Type B pancreatic cell (in vitro differentiated cells): Measurements from ENCODE around the gene LBR. TPM values are rescaled to one million over a fixed set of nuclear protein-coding genes. Genes with fewer than 3 reads are reported as not detected.

Experiments
- DNase-seq: peaks from one replicate; pipeline ENCODE4 v3.0.0; 2021; ENCODE audit warnings: mixed read lengths; ENCODE audit not compliant: unreplicated experiment; ENCODE audit errors: extremely low spot score
- H3K27ac Mint-ChIP-seq: 2 replicates; pipeline ENCODE4 v1.8.0; 2021; ENCODE audit warnings: mild to moderate bottlenecking, mixed read lengths
- H3K27me3 Mint-ChIP-seq: 2 replicates; pipeline ENCODE4 v1.8.0; 2021; ENCODE audit warnings: mixed read lengths
- H3K36me3 Mint-ChIP-seq: 2 replicates; pipeline ENCODE4 v1.8.0; 2021; ENCODE audit warnings: mixed read lengths
- H3K4me1 Mint-ChIP-seq: one replicate; pipeline ENCODE4 v1.8.0; 2021; ENCODE audit warnings: mixed read lengths; ENCODE audit not compliant: unreplicated experiment
- H3K4me3 Mint-ChIP-seq: 2 replicates; pipeline ENCODE4 v1.8.0; 2021; ENCODE audit warnings: mild to moderate bottlenecking, mixed read lengths
- H3K9me3 Mint-ChIP-seq: 2 replicates; pipeline ENCODE4 v1.8.0; 2021; ENCODE audit warnings: mixed read lengths
- total RNA-seq: library from RNA; stranded (reverse); gene quantifications from 2 replicates; pipeline ENCODE4 v1.2.1, GENCODE V29; 2021; ENCODE audit warnings: low replicate concordance
- TF ChIP-seq, protein P1 (sequence below): fragments of 200-600 bp; sonication (generic); conservative IDR thresholded peaks from 2 replicates; pipeline ENCODE4 v1.5.0; 2021; ENCODE audit warnings: antibody characterized with exemption, mild to moderate bottlenecking

Gene LBR
- total RNA-seq, 1 donor from 2014 or later = 94.6 TPM

GRCh38 chr1:225448146-225448805, 20.4 kb upstream of the LBR start:
- TF ChIP-seq, protein P1, sequence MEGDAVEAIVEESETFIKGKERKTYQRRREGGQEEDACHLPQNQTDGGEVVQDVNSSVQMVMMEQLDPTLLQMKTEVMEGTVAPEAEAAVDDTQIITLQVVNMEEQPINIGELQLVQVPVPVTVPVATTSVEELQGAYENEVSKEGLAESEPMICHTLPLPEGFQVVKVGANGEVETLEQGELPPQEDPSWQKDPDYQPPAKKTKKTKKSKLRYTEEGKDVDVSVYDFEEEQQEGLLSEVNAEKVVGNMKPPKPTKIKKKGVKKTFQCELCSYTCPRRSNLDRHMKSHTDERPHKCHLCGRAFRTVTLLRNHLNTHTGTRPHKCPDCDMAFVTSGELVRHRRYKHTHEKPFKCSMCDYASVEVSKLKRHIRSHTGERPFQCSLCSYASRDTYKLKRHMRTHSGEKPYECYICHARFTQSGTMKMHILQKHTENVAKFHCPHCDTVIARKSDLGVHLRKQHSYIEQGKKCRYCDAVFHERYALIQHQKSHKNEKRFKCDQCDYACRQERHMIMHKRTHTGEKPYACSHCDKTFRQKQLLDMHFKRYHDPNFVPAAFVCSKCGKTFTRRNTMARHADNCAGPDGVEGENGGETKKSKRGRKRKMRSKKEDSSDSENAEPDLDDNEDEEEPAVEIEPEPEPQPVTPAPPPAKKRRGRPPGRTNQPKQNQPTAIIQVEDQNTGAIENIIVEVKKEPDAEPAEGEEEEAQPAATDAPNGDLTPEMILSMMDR = no peak
- peak overlapping the region; percentile 59 for H3K27ac Mint-ChIP-seq
- peaks cover 31% of the 10 kb centered on the region for H3K4me1 Mint-ChIP-seq
- DNase-seq = no peak
- H3K4me3 Mint-ChIP-seq = no peak overlapping the region
- no peaks in the 10 kb centered on the region for H3K9me3 Mint-ChIP-seq
- no peaks in the 10 kb centered on the region for H3K36me3 Mint-ChIP-seq
- peaks cover 3% of the 10 kb centered on the region for H3K27me3 Mint-ChIP-seq

DNA sequence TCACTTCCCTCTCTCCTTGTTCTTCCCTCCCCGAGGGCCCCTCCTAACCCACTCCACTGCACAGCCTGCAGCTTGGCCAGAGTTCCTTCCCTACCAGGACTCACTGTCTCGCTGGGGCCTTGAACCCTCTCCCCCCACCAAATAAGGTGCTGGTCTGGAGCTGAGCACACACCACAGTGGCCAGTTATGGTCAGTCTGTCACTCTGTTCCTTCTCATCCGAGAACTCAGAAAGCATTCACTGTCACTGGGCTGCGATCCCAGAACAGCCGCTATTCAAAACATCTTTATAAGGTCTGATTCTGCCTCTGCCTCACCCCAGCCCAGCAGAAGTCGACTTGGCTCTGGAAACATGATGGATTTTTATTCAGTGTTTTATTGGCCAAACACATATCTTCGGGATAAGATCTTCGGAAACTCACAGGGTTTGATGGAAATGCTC, 19.8 kb upstream of the LBR start:
- Mint-ChIP-seq H3K9me3 (no peaks in the 10 kb centered on the region), H3K27me3 (peaks cover 3% of the 10 kb centered on the region), H3K4me3 (no peak overlapping the region), H3K27ac (peak overlapping the region; percentile 59), H3K4me1 (peaks cover 31% of the 10 kb centered on the region), H3K36me3 (no peaks in the 10 kb centered on the region)
- no peak for DNase-seq
- TF ChIP-seq, protein P1 = no peak

GRCh38 chr1:225446981-225447615, 19.3 kb upstream of the LBR start:
- H3K27ac Mint-ChIP-seq = peak overlapping the region; percentile 95
- TF ChIP-seq, protein P1 = no peak
- H3K4me1 Mint-ChIP-seq = peaks cover 31% of the 10 kb centered on the region
- no peaks in the 10 kb centered on the region for H3K36me3 Mint-ChIP-seq
- DNase-seq = no peak
- H3K9me3 Mint-ChIP-seq = no peaks in the 10 kb centered on the region
- no peak overlapping the region for H3K4me3 Mint-ChIP-seq
- H3K27me3 Mint-ChIP-seq = peaks cover 3% of the 10 kb centered on the region

DNA sequence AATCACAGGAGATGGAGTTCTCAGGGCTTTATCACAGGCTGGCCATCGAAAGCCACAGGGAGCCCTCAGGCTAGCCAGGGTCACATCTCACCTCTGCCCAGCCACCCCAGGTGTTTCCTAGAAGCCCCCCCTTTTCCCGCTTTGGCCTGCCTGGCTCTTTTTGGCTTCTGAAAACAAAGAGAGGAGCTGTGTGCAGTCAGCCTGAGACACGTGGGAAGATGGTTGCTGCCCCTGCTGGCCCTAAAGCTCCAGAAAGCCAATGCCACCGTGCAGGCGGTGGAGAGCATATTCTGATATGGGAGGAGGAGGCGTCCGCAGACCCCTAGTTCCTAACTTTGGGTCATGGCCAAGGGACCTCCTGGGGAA, 18.7 kb upstream of the LBR start:
- H3K36me3 Mint-ChIP-seq = no peaks in the 10 kb centered on the region
- no peak for DNase-seq
- H3K4me1 Mint-ChIP-seq = peaks cover 34% of the 10 kb centered on the region
- peak overlapping the region; percentile 76 for H3K4me3 Mint-ChIP-seq
- H3K27me3 Mint-ChIP-seq = peaks cover 3% of the 10 kb centered on the region
- TF ChIP-seq, protein P1 = no peak
- peak overlapping the region; percentile 95 for H3K27ac Mint-ChIP-seq
- no peaks in the 10 kb centered on the region for H3K9me3 Mint-ChIP-seq

DNA sequence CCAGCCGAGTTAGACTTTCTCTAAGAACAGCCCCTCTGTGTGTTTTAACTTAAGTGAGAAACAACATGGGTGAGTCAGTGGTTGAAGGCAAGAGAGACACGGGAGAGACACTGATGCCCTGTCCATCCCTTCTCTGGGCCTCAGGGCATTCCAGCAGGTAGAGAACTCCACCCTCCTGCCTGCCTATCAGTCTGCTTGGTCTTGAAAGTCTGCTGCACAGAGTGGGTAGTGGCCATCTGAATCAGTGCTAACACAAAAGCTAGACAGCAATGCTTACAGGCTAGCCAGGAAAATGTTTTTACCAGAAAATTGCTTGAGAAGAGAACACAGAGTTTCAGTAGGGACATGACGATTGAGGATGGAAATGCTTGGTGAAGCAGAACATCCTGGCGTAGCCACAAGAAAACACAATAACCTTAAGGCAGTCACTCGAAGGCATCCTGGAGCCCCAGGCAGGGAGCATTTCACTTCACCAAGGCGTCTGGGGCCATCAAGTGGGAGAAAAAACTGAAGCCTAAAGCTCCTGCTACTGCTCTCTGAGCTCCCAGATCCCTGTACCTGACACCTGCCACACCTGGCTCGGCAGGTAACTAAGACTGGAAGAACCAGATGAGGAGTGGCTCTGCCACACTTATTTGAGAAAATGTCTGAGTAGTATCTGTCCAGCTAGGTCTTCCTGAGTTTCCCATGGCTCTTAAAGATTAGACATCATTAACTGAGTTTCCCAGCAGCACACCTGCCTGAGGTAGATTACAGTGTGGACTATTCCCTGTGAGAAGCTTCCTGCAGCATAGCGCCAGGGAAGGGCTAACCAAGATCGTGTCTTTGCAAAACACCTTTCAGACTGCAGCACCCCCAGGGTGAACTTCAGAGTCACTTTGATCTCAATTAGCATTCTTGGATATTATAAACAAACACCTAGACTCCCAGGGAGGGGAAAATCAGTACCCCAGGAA, 18.1 kb upstream of the LBR start:
- H3K36me3 Mint-ChIP-seq = no peaks in the 10 kb centered on the region
- peak overlapping the region; percentile 95 for H3K27ac Mint-ChIP-seq
- H3K4me3 Mint-ChIP-seq = peak overlapping the region; percentile 76
- no peak for DNase-seq
- peaks cover 38% of the 10 kb centered on the region for H3K4me1 Mint-ChIP-seq
- H3K27me3 Mint-ChIP-seq = peaks cover 3% of the 10 kb centered on the region
- H3K9me3 Mint-ChIP-seq = no peaks in the 10 kb centered on the region
- TF ChIP-seq, protein P1 = no peak
